Hepatocyte (in vitro differentiated cells): ENCODE results near the gene TUT1.

Experiments used
- CTCF ChIP-seq: fragments of 200-600 bp; sonication (generic); IDR thresholded peaks from 2 replicates; pipeline ENCODE4 v1.5.1; 2016; ENCODE audit warnings: antibody characterized with exemption, mild to moderate bottlenecking; ENCODE audit not compliant: poor library complexity
- EZH2 ChIP-seq: fragments of 200-600 bp; sonication (generic); IDR thresholded peaks from 2 replicates; pipeline ENCODE4 v1.6.1; 2016; ENCODE audit warnings: antibody characterized with exemption, mild to moderate bottlenecking, borderline replicate concordance
- EZH2phosphoT487 ChIP-seq: fragments of 200-600 bp; sonication (generic); IDR thresholded peaks from one replicate; pipeline ENCODE4 v1.6.1; 2018; ENCODE audit warnings: antibody characterized with exemption, mild to moderate bottlenecking, low read depth, moderate library complexity; ENCODE audit not compliant: unreplicated experiment, severe bottlenecking

- no peak for TF ChIP-seq CTCF
- no peak for TF ChIP-seq EZH2
- no peak for TF ChIP-seq EZH2phosphoT487
These were observed 52.7 kb downstream of the TUT1 start for GRCh38 chr11:62538470-62539237.
